Measurements from ENCODE around the gene IGSF21. TPM values are rescaled to one million over a fixed set of nuclear protein-coding genes. Genes with fewer than 3 reads are reported as not detected.

The IGSF21 gene
- total RNA-seq, 1 experiment from 2014 or later: 5.2 TPM

DNA sequence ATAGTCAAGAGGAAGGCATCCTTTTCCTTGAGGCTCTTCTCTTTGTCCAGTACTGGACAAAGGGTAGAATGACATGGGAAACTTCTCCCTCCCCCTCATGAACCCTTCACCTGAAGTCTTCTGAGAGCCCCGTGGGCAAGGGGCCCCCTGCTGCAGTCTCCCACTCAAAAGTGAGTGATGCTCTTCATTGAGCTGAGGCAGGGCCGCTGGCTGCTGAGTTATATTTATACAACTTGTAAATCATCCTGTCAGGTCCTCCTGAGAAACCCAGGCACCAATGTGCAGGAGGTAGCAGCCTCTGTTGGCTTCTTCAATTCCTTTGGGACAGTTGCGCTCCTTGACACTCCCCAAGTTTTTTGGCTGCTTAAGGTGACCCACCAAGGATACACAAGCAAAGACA, 150.2 kb downstream of the IGSF21 start:
- H3T11ph ChIP-seq (ENCODE audit: low read length): no peak overlapping the region
- H3K4me1 ChIP-seq (ENCODE audit: insufficient read depth, low read length): peaks cover 7% of the 10 kb centered on the region; the same call in 1 of the 2 replicates
- DNase-seq: no peak
- no peaks in the 10 kb centered on the region for H3K79me2 ChIP-seq (ENCODE audit: insufficient read depth, low read length)
- no peak overlapping the region for H2BK12ac ChIP-seq (ENCODE audit: insufficient read length, low read depth, low read length)
- no peaks in the 10 kb centered on the region for H4K20me1 ChIP-seq (ENCODE audit: control insufficient read depth, insufficient read depth, insufficient read length)
- no peak overlapping the region for H3K23ac ChIP-seq (ENCODE audit: insufficient read length, low read depth, low read length)
- H2AFZ ChIP-seq (ENCODE audit: low read length): no peak overlapping the region
- no peak overlapping the region for H3K56ac ChIP-seq (ENCODE audit: insufficient read length, low read depth, low read length)
- no peak overlapping the region for H3K14ac ChIP-seq (ENCODE audit: insufficient read depth, low read length)
- Mint-ChIP-seq H3K27me3 (ENCODE audit: low read depth) (peaks cover 28% of the 10 kb centered on the region), H3K27ac (no peak overlapping the region), H3K36me3 (ENCODE audit: insufficient read depth in 1 of 3, low read depth in 3 of 3) (no peaks in the 10 kb centered on the region), H3K9me3 (no peaks in the 10 kb centered on the region; a peak in 2 of 5 replicates), H3K4me3 (no peak overlapping the region), H3K4me1 (peaks cover 28% of the 10 kb centered on the region in 2 experiments)
- H3K27me3 ChIP-seq (ENCODE audit: insufficient read depth, low read length): no peaks in the 10 kb centered on the region; the same call in 1 of the 2 replicates
- no peak overlapping the region for H4K5ac ChIP-seq (ENCODE audit: insufficient read length, low read depth, low read length)
- H3K79me1 ChIP-seq (ENCODE audit: insufficient read depth, low read depth, low read length, poor library complexity, severe bottlenecking): no peaks in the 10 kb centered on the region
- no CpG with 5 or more reads among the region's 3 CpGs for WGBS (ENCODE audit: extremely low coverage, insufficient read length, low lambda C conversion rate)
- no peak overlapping the region for H2AK5ac ChIP-seq (ENCODE audit: insufficient read length, low read length)
- TF ChIP-seq, protein P1, sequence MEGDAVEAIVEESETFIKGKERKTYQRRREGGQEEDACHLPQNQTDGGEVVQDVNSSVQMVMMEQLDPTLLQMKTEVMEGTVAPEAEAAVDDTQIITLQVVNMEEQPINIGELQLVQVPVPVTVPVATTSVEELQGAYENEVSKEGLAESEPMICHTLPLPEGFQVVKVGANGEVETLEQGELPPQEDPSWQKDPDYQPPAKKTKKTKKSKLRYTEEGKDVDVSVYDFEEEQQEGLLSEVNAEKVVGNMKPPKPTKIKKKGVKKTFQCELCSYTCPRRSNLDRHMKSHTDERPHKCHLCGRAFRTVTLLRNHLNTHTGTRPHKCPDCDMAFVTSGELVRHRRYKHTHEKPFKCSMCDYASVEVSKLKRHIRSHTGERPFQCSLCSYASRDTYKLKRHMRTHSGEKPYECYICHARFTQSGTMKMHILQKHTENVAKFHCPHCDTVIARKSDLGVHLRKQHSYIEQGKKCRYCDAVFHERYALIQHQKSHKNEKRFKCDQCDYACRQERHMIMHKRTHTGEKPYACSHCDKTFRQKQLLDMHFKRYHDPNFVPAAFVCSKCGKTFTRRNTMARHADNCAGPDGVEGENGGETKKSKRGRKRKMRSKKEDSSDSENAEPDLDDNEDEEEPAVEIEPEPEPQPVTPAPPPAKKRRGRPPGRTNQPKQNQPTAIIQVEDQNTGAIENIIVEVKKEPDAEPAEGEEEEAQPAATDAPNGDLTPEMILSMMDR (conservative IDR thresholded peaks at IDR 0.05): no peak
- no peak overlapping the region for H3K4me2 ChIP-seq (ENCODE audit: insufficient read depth, insufficient read length, low read length)
- H2BK15ac ChIP-seq (ENCODE audit: low read depth, low read length): no peak overlapping the region
- no peak overlapping the region for H3K4ac ChIP-seq (ENCODE audit: low read depth, low read length)
- H3K9ac ChIP-seq (ENCODE audit: extremely low read depth, insufficient read length, low read length): no peak overlapping the region
- H3K23me2 ChIP-seq (ENCODE audit: insufficient read length, low read depth, low read length, poor library complexity, severe bottlenecking): no peaks in the 10 kb centered on the region
- no peak overlapping the region for H2BK5ac ChIP-seq (ENCODE audit: insufficient read length, low read length)
- H3K9me3 ChIP-seq (ENCODE audit: control insufficient read depth, low read depth, low read length): no peaks in the 10 kb centered on the region
- H4K91ac ChIP-seq (ENCODE audit: insufficient read length, low read depth, low read length): no peak overlapping the region
- no peak overlapping the region for H3K18ac ChIP-seq (ENCODE audit: insufficient read length, low read depth, low read length)
- no peak overlapping the region for H4K8ac ChIP-seq (replicated peaks; ENCODE audit: insufficient read length, low read depth, low read length)
- H3K27ac ChIP-seq (ENCODE audit: insufficient read length, low read depth, low read length): no peak overlapping the region
- H2BK20ac ChIP-seq (ENCODE audit: low read depth, low read length, poor library complexity, severe bottlenecking): no peak overlapping the region
- H2BK120ac ChIP-seq (ENCODE audit: low read depth, low read length, poor library complexity, severe bottlenecking): no peak overlapping the region

Data from H9 (cell line).